HG03520 (cell line): ENCODE results near the gene TGDS.
"Not testable (repeated sequence)": the region's sequence is repeated elsewhere in the genome, so short reads cannot be mapped to it uniquely, and the experiment has no call there.

Source experiments
- ATAC-seq: cut with Tn5 transposase; IDR thresholded peaks from one replicate; pipeline ENCODE4 v1.9.1; 2021; ENCODE audit warnings: mild to moderate bottlenecking, moderate library complexity; ENCODE audit not compliant: unreplicated experiment

TGDS gene

DNA sequence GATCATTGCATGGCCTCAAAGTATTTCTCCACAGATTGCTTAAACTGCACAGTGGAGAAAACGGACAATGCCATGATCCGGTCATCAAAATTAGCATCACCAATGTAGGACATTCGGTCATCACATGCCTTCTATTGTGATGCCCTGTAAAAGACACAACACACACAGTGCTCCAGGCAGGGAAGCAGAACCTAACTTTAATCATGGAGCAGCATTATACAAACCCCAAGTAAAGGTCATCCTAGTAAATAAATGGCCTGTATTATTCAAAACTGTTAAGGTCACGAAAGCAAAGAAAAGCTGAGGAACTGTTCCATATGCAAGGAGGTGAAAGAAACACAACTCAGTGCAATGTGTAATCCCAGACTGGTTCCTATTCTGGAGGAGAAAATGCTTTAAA, 42.2 kb downstream of the TGDS start:
- no peak for ATAC-seq

- no peak for ATAC-seq
Observed at GRCh38 chr13:94552095-94552494, 43.9 kb downstream of the TGDS start.

- peak; percentile 1 for ATAC-seq
Observed at GRCh38 chr13:94550062-94550738, 45.8 kb downstream of the TGDS start.

DNA sequence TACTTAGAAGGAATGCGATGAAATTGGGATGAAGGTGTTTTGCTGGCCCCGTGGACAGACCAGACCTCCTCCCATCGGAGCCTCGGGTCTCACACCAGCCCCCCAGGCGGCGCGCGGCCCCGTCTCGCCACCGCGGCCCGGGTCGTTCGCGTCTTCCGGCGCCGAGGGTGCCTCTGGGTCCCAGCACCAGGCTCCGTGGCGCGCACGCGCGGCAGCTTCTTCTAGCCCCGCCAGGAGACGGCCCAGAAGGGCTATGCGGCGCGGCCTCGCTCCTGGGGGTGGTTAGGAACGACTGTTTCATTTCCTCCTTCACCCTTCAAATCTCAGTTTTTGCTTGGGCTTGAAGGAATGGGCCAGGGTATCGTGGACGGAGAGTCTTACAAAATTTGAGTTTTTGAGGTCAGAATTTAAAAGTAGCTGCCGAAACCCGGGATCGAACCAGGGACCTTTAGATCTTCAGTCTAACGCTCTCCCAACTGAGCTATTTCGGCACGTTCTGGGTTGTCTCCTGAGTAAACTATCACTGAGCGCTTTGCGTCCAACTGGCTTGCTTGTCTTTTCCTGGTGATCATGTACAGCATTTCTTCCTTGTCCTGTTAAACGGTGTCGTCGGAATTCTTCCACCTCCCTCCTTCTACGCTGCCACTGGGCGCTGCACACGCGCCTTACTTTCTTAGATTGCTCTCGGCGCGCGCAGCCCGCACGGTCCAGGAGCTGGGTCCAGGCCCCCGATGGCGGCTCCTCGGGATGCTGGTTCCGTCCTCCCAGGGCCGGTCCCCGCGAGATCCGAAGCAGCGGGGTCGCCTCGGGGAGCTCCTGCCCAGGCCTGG, 46.5 kb downstream of the TGDS start:
- ATAC-seq = peak; percentile 89

DNA sequence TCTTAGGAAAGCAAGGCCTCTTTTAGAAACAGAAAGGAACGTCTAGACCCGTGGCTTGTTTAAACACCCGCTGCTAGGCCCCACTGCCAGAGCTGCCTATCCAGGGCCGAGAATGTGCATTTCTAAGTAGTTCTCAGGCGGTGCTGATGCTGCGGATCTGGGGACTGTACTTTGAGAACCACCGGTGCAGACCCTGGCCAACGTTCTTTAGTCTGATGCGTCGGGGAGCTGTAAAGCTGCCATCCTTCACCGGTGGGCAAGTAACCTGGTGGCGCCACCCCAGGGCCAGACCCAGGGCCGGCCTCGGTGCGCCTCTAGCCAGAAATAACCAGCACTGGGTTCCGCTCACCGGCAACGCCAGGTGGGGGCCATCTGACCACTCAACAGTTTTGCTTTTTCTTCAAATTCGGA, 47.1 kb downstream of the TGDS start:
- peak; percentile 49 for ATAC-seq

GRCh38 chr13:94548382-94548781, 47.6 kb downstream of the TGDS start:
- no peak for ATAC-seq

GRCh38 chr13:94546061-94546839, 49.7 kb downstream of the TGDS start:
- ATAC-seq = no peak

GRCh38 chr13:94544922-94545321, 51.0 kb downstream of the TGDS start:
- no peak for ATAC-seq

DNA sequence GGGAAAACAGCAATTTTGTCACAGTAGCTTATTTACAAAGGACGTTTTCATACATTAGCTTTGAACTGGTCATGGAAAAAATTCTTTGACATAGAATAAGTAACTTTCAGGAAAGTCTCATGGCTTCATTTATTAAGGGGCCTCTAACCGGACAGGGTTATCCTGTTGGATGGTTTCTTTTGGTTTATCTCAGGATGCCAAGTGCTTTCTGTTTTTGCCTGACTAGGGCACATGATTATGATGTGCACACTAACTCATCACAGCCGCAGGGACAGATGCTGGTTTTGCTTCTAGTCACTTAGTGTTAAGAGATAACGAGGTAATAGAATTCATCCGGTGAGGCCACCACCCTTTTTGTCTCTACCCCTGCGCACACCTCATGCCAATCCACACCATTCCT, 53.0 kb downstream of the TGDS start:
- no peak for ATAC-seq

GRCh38 chr13:94537740-94538630, 58.0 kb downstream of the TGDS start:
- ATAC-seq = no peak

DNA sequence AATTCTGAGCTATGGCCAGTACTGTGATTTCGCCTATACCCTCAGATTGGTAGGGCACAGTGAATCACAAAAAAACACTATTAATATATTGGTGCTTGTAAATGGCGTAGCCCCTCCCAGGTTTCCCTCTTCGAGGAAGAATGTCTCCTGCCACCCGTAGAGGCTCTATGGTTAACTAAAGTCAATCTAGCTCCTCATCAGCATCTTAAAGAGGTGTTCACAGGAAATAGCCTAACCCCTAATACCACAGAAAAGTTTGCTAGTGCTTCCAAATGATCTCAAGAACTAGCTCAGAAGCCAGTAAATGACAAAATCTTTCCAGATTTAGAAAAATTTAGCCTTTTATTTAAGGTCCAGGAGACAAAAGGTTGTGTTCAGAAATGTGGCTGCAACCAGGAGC, 60.2 kb downstream of the TGDS start:
- ATAC-seq = no peak

GRCh38 chr13:94535231-94535630, 60.7 kb downstream of the TGDS start:
- ATAC-seq = no peak

DNA sequence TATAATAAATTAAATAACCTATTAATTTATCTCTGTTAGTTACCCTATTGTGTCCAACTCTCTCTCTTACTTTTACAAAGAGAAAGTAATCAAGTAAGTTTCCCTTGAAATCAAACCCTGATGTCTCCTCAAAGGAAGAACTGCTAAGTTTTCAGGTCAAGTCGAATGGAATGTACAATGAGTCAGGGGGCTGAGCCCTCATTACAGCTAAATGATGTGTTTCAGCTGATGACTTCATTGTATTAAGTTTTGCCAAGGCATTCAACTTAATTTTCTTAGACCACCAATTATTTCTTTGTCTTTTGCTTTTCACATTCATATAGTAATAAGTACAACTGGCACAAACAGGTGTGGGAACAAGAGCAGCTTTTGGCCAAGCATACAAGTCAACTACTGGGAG, 61.8 kb downstream of the TGDS start:
- no peak for ATAC-seq

- ATAC-seq = not testable (repeated sequence)
Observed at GRCh38 chr13:94532278-94532677, 63.7 kb downstream of the TGDS start.

DNA sequence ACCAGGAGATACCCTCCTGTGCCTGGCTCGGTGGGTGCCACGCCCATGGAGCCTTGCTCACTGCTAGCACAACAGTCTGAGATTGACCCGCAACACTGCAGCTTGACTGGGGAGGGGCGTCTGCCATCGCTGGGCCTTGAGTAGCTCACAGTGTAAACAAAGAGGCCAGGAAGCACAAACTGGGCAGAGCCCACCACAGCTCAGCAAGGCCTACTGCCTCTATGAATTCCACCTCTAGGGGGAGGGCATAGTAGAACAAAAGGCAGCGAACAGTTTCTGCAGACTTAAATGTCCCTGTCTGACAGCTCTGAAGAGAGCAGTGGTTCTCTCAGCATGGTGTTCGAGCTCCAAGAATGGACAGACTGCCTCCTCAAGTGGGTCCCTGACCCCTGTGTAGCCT, 69.0 kb downstream of the TGDS start:
- not testable (repeated sequence) for ATAC-seq

DNA sequence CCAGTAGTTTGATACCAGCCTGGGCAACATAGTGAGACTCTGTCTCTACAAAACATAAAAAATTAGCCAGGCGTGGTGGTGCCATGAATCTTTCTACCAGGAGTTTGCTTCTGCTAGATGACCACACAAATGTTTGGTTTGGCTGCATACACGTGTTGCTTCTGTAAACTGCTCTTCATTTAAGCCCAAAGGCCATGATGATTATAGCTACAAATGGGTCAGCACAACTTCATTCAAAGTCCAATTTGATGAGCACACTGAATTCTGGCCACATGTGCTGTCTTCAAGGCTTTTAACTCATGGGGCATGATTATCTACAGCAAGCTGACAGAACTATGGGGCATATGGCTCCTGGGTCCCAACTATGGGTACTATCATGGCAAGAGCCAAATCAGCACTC, 70.2 kb downstream of the TGDS start:
- ATAC-seq = no peak

DNA sequence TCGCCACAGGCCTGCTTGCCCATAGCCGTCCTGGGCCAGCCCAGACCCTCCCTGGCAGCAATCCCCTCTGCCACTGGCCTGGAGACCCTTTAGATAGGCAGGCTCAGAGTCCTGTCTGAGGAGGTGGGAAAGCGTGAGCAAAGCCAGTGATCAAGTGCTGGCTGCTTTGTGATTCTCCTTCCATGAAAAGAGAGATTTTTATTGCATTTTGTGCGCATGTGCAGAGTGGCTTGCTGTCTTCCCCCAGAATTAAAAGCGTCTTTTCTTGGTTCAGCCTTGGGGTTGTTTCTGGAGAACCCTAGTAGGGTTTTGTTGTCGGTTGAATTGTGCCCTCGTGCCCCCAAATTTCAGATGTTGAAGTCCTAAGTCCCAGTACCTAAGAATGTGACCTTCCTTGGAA, 71.5 kb downstream of the TGDS start:
- no peak for ATAC-seq
